Ishikawa (cell line): ENCODE measurements around the gene BCL3.

Experiments used
- CEBPB ChIP-seq: IDR thresholded peaks from 2 replicates; pipeline ENCODE4 v1.6.1; 2012
- CREB1 ChIP-seq: IDR thresholded peaks from 2 replicates; pipeline ENCODE4 v1.6.1; 2012; ENCODE audit warnings: low read depth
- EGR1 ChIP-seq: IDR thresholded peaks from 2 replicates; pipeline ENCODE4 v1.6.1; 2012
- EP300 ChIP-seq: IDR thresholded peaks from 2 replicates; pipeline ENCODE4 v1.6.1; 2012; ENCODE audit warnings: borderline replicate concordance
- FOXM1 ChIP-seq: IDR thresholded peaks from 2 replicates; pipeline ENCODE4 v1.6.1; 2012; ENCODE audit warnings: low read depth, borderline replicate concordance
- MAX ChIP-seq: IDR thresholded peaks from 2 replicates; pipeline ENCODE4 v1.6.1; 2012
- NFIC ChIP-seq: IDR thresholded peaks from 2 replicates; pipeline ENCODE4 v1.6.1; 2012
- RAD21 ChIP-seq: IDR thresholded peaks from 2 replicates; pipeline ENCODE4 v1.6.1; 2012; ENCODE audit warnings: low read depth
- TAF1 ChIP-seq: IDR thresholded peaks from 2 replicates; pipeline ENCODE4 v1.6.1; 2012; ENCODE audit warnings: low read depth, mild to moderate bottlenecking
- TEAD4 ChIP-seq: IDR thresholded peaks from 2 replicates; pipeline ENCODE4 v1.6.1; 2012
- USF1 ChIP-seq: IDR thresholded peaks from 2 replicates; pipeline ENCODE4 v1.6.1; 2012
- YY1 ChIP-seq: IDR thresholded peaks from 2 replicates; pipeline ENCODE4 v1.6.1; 2012; ENCODE audit warnings: low read depth
- ZBTB7A ChIP-seq: IDR thresholded peaks from 2 replicates; pipeline ENCODE4 v1.6.1; 2012; ENCODE audit warnings: low read depth
- TF ChIP-seq, protein P1 (sequence below): IDR thresholded peaks from 2 replicates; pipeline ENCODE4 v1.6.1; 2012; ENCODE audit warnings: low read depth, mild to moderate bottlenecking

DNA sequence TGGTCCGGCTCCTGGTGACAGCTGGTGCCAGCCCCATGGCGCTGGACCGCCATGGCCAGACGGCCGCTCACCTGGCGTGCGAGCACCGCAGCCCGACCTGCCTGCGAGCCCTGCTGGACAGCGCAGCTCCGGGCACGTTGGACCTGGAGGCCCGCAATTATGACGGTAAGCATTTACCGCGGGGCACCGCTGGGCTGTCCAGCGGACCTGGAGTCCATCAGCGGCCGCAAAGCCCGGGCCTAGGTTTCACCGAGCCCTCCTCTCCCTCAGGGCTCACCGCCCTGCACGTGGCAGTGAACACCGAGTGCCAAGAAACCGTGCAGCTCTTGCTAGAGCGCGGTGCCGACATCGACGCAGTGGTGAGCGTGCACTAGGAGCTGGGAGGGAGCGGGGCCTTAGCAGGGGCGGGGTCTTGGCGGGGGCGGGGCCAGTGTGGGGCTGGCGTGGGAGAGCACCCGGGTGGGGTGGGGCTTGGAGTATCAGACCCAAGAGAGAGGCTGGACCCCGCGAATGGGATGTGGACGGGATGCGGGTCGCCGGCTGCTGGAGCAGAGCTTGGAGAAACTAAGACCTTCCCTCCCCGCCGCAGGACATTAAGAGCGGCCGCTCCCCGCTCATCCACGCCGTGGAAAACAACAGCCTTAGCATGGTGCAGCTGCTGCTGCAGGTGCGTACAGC lies 8.7 kb downstream of the BCL3 start:
- TF ChIP-seq RAD21 (no peak), YY1 (no peak), EP300 (no peak), CEBPB (no peak), TEAD4 (no peak), CREB1 (no peak), TAF1 (no peak), MAX (no peak), NFIC (no peak), ZBTB7A (no peak), FOXM1 (no peak), USF1 (no peak), EGR1 (no peak)
- TF ChIP-seq, protein P1, sequence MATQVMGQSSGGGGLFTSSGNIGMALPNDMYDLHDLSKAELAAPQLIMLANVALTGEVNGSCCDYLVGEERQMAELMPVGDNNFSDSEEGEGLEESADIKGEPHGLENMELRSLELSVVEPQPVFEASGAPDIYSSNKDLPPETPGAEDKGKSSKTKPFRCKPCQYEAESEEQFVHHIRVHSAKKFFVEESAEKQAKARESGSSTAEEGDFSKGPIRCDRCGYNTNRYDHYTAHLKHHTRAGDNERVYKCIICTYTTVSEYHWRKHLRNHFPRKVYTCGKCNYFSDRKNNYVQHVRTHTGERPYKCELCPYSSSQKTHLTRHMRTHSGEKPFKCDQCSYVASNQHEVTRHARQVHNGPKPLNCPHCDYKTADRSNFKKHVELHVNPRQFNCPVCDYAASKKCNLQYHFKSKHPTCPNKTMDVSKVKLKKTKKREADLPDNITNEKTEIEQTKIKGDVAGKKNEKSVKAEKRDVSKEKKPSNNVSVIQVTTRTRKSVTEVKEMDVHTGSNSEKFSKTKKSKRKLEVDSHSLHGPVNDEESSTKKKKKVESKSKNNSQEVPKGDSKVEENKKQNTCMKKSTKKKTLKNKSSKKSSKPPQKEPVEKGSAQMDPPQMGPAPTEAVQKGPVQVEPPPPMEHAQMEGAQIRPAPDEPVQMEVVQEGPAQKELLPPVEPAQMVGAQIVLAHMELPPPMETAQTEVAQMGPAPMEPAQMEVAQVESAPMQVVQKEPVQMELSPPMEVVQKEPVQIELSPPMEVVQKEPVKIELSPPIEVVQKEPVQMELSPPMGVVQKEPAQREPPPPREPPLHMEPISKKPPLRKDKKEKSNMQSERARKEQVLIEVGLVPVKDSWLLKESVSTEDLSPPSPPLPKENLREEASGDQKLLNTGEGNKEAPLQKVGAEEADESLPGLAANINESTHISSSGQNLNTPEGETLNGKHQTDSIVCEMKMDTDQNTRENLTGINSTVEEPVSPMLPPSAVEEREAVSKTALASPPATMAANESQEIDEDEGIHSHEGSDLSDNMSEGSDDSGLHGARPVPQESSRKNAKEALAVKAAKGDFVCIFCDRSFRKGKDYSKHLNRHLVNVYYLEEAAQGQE: no peak
